Stimulated activated CD4-positive, alpha-beta T cell treated with anti-CD3 and anti-CD28 coated beads, Interleukin-2, amount 100 ng/mL, for 24 hours (primary cell): Measurements from ENCODE around the gene NID2.
A peak's percentile ranks its signal among the peaks of the same experiment; 100 is the strongest.

Experiments used
- DNase-seq, 2 donors: peaks; one replicate each; pipeline ENCODE4 v3.0.0-alpha.2; 2020

Gene NID2

DNA sequence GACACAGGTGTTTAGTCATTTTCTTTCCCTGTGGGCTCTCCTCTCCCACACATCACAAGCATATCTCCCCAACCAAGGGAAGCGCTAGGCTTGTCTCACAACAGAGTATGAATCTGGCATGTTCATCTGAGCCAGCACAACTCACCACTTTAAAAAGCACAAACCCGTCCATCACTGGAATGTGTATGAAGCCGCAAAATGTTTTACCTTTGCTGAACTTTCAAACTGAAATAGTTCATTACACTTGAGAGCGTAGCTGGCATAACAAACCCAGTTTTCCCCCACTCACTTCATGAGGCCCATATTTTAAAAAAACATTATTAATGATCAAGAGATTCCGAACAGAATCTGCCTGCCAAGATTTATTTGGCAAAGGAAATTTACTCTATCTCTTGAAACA lies 15.8 kb downstream of the NID2 start:
- DNase-seq: no peak

DNA sequence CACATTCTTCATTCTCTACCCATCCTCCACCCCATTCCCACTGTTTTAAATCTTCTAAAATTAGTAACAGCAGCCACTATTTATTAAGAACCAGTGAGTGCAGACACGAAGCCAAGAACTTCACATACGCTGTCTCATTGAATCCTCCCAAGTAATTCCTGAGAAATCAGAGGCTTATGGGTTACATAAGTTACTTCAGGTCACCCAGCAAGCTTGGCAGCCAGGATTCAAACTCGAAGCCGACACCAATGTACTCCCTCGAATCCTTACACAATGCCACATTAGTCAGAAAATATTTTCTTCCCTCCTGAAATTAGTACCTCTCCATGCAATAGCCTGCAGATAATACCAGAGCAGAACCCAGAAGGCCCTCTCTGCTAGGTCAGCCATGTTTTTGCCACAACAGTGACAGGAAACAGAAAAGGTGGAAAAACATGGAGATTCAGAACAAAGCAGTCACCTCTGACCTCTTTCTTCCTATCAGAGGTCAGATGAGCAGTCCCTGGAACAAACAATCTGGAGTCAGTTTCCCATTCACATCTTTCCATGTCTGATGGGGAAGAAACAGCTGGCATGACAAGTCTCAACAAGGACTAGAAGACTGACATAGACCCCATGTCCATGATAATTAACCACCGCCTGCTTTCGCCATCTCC lies 16.4 kb downstream of the NID2 start:
- no peak for DNase-seq

- no peak for DNase-seq
These were observed 17.0 kb downstream of the NID2 start for GRCh38 chr14:52051871-52052270.

- DNase-seq: no peak
These were observed 17.6 kb downstream of the NID2 start for GRCh38 chr14:52051251-52051650.

DNA sequence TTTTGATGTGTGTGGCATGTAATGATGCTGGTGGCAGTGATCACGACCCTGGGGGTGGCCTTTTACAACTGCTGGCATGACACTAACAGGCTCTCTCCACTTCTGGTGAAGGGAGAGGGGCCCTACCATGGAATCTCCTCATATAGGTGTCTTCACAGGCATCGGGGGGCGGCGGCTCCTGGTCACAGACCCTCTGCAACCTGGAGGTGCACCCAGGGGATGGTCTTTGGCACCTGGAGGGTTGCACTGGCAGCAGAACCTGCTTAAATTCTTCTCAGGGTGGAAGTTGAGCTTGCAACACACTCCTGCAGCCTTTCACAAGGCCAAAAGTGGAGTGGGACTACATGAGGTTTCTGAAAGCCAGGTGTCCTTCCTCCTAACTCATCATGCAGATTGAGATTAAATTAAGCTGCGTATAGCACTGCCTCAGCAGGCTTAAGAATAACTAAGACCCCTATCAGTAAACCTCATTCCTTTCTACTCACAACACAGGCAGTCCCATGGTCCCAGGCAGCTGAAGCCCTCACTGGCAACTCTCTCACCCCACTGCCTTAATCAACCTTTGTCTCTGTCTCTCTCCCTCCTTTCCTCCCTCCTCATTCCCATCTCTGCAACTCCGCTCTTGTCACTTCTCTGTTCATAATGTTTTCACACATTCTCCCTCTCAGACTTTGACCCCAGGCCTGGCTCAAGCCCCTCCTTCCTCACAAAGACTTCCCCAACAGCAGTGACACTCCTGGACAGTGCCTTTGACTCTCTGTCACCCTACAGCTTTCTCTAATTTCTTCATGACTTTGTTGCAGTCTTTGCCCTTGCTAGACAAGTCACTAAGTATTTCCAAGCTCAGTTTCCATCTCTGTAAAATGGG lies 18.9 kb downstream of the NID2 start:
- no peak for DNase-seq

- DNase-seq: no peak
These were observed 19.6 kb downstream of the NID2 start for GRCh38 chr14:52049271-52049670.

DNA sequence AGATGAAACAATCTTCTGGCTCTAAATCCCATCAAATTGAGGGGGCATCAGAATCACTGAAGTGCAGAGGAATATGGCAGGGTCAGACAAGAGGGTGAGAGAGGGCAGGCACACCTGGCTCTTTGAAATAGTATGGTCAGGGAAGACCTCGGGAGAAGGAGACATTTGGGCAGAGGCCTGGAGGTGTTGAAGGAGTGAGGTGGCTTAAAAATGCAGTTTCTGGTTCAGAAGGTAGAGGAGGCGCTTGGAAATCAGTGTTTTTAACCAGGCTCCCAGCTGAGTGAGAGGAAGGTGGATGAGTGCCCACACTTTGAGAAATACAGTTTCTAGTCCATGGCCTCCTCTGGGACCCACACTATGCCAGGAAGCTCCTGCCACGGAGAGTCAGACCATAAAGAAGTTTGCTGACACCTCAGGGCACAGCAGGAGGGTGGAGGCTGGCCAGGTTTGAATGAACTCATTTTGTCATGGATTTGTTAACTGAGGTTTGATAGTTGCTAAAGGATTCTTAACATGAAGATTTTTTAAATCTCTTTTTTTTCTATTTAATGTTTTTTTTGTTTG lies 20.1 kb downstream of the NID2 start:
- DNase-seq: no peak

GRCh38 chr14:52048116-52048515 lies 20.7 kb downstream of the NID2 start:
- DNase-seq: no peak

- DNase-seq: no peak
These were observed 22.4 kb downstream of the NID2 start for GRCh38 chr14:52046376-52046917.

DNA sequence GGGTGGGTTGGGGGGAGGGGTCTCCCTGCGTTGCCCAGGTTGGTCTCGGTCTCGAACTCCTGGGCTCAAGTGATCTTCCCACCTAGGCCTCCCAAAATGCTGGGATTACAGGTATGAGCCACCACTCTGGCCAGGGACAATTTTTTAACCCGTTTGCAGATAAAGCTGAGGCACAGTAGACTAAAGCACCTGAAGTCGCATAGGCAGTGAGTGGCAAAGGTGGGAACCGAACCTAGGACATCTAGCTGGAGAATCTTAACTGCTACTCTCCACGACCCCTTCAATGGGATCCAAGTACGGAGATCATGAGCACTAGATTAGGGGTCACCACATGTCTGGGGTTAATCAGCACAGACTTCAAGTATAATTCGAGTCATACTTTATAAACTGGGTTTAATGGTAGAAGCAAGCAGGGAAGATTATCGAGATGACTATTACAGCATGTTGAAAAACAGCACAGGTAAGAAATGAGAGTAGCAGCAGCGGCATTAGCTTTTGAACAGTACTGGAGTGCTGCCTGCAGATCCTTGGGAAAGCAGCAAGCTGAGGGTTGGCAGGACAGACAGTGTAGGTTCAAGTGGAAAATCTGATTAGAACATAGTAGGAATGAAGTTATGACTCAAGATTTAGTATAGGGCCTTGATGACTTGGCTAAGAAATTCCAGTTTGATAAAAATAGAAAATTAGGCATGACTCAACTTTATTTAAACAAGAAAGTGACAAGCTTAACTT lies 23.9 kb downstream of the NID2 start:
- DNase-seq: peak in 1 of 2 donors; percentile 14

DNA sequence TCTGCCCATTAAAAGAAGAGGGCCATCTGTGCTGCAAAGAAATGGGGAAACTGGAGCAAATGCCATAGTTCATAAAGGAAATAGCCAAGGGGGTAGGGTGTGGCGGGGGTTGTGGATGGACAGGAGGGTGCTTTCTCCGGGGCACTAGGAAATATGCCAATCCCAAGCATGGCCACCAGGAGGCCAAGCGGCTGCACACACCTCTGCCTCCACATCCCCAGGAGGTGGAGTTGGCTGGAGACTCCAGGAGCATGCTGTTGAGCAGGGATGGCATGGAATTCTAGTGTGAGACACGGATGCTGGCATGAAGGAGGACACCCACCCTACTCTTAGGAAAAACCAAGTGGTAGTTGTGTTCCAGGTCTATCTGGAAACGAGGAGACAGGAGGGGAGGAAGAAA lies 25.2 kb downstream of the NID2 start:
- DNase-seq: peak; percentile 44 to 59

- no peak for DNase-seq
These were observed 26.2 kb downstream of the NID2 start for GRCh38 chr14:52042371-52043289.

DNA sequence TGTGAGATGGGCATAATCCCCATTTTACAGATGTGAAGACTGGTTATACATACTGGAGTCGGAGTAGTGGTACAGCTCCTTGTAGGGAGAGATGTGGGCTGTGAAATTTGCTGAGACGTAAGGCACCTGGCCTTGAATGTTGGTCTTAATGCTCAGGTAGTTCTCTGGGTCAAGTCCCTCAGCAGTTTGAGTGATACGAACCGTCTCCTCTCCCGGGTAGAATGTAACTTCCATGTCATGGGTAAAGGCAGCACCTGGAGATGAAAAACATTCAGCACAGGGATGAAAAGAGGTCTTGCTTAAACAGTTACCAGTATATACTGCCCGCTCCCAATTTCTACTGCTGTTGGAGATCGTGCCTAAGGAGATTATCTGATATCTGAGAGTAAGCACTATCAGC lies 28.3 kb downstream of the NID2 start:
- no peak for DNase-seq

DNA sequence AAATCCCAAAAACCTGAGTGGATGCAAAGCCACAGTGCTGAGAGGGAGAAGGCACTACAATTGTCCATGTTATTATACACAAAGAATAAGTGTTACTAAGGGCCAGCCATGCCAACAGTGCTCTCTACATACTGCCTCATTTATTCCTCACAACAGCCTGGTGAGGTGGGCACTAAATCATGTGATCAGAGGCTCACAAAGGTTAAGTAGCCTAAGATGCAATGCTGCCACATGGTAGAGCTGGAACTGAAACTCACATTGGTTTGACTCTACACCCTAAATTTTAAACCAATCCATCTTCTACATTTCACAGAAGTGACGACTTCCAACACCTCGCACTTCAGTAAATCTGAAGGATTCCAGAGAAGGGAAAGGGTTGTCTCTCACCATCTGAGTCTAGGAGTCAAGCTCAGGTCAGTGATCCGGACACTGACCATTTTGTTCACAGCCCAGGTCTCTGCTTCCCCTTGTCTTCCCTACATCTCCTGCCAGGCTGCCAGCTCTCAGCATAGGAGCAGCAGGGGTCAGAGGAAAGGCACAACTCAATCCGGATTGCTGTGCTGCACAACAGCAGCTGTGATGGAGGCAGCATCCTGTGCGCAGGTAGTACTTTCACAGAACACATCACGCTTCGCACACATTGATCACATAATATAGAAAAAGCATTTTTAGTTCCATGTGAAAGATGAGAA lies 29.6 kb downstream of the NID2 start:
- DNase-seq: no peak

DNA sequence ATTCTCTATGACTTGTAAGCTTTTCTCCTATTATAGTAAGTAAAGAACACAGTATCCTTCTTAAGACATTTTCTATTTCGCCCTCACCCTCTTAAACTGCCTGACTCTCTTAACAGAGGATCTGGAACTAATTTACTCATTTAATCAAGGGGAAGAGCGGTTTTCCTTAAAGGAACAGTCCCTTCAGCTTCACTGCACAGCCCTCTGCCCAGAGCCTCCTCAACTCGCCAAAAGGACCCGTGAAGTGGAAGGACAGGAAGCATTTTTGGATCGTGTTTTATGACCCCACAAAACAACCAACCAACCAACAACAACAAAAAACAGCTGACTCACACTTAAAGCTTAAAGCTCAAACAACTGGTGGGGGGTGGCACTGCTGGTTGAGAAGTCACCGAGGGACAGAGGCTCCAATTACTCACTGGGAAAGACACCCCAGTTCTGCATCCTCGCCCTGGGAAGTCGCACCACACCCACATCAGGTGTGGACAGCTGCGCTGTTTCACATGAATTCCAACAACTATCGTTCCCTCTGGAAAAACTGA lies 35.7 kb downstream of the NID2 start:
- no peak for DNase-seq

- no peak for DNase-seq
These were observed 36.6 kb downstream of the NID2 start for GRCh38 chr14:52032204-52032801.

GRCh38 chr14:52031781-52032180 lies 37.1 kb downstream of the NID2 start:
- DNase-seq: no peak

GRCh38 chr14:52029881-52030280 lies 39.0 kb downstream of the NID2 start:
- no peak for DNase-seq

DNA sequence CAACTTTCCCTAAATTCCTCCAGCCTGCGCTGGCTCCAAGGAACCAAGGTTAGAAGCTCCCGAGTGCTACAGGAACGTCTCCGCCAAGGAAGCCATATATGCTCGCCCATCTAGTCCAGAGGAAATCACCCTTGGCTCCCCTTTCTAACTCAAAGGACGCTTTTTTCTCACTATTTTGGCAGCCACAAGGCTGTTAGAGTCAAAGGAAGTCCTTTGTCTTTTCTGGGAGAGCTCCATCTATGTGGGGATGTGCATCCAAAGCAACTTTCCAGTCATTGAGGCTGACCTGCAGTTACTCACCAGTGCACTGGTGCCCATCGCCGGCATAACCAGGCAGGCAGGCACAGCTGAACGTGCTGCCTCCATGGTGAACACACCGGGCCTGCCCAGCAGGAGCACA lies 42.0 kb downstream of the NID2 start:
- no peak for DNase-seq

- DNase-seq: no peak
These were observed 42.7 kb downstream of the NID2 start for GRCh38 chr14:52026017-52026660.
